ENCODE measurements around the gene SLC24A4.

Gene SLC24A4

GRCh38 chr14:92475451-92476187 is 152.7 kb downstream of the SLC24A4 start:
- no peak for DNase-seq (ENCODE audit: low read depth)

- no peak for DNase-seq (ENCODE audit: low read depth)
Observed at GRCh38 chr14:92480856-92481255, 157.9 kb downstream of the SLC24A4 start.

GRCh38 chr14:92481386-92481785 is 158.4 kb downstream of the SLC24A4 start:
- no peak for DNase-seq (ENCODE audit: low read depth)

GRCh38 chr14:92481811-92482555 is 159.0 kb downstream of the SLC24A4 start:
- DNase-seq (ENCODE audit: low read depth): no peak

- DNase-seq (ENCODE audit: low read depth): no peak
Observed at GRCh38 chr14:92482621-92483319, 159.8 kb downstream of the SLC24A4 start.

GRCh38 chr14:92484132-92484823 is 161.3 kb downstream of the SLC24A4 start:
- DNase-seq (ENCODE audit: low read depth): no peak

- DNase-seq (ENCODE audit: low read depth): no peak
Observed at GRCh38 chr14:92486881-92487280, 163.9 kb downstream of the SLC24A4 start.

GRCh38 chr14:92487513-92488133 is 164.7 kb downstream of the SLC24A4 start:
- DNase-seq (ENCODE audit: low read depth): no peak

GRCh38 chr14:92489394-92490238 is 166.7 kb downstream of the SLC24A4 start:
- DNase-seq (ENCODE audit: low read depth): no peak

GRCh38 chr14:92490239-92490959 is 167.4 kb downstream of the SLC24A4 start:
- DNase-seq (ENCODE audit: low read depth): no peak

GRCh38 chr14:92491782-92492181 is 168.8 kb downstream of the SLC24A4 start:
- DNase-seq (ENCODE audit: low read depth): no peak

GRCh38 chr14:92492258-92492657 is 169.3 kb downstream of the SLC24A4 start:
- no peak for DNase-seq (ENCODE audit: low read depth)

GRCh38 chr14:92493024-92493423 is 170.1 kb downstream of the SLC24A4 start:
- DNase-seq (ENCODE audit: low read depth): no peak

- DNase-seq (ENCODE audit: low read depth): no peak
Observed at GRCh38 chr14:92493492-92493891, 170.5 kb downstream of the SLC24A4 start.

GRCh38 chr14:92494512-92494911 is 171.5 kb downstream of the SLC24A4 start:
- no peak for DNase-seq (ENCODE audit: low read depth)

GRCh38 chr14:92495027-92495426 is 172.1 kb downstream of the SLC24A4 start:
- DNase-seq (ENCODE audit: low read depth): no peak

GRCh38 chr14:92496191-92496857 is 173.4 kb downstream of the SLC24A4 start:
- no peak for DNase-seq (ENCODE audit: low read depth)

GRCh38 chr14:92497391-92497790 is 174.4 kb downstream of the SLC24A4 start:
- no peak for DNase-seq (ENCODE audit: low read depth)

GRCh38 chr14:92499234-92499633 is 176.3 kb downstream of the SLC24A4 start:
- no peak for DNase-seq (ENCODE audit: low read depth)

All from T follicular helper cell (primary cell).